RCC 7860 (cell line): ENCODE measurements around the gene CCDC102A.
A peak's percentile ranks its signal among the peaks of the same experiment; 100 is the strongest.
"Not testable (repeated sequence)": the region's sequence is repeated elsewhere in the genome, so short reads cannot be mapped to it uniquely, and the experiment has no call there.

Source experiments
- DNase-seq: peaks from one replicate; pipeline ENCODE4 v3.0.0-alpha.2; 2015; ENCODE audit warnings: low spot score
- FAIRE-seq: peaks from 2 replicates; lab custom pipeline; 2012; peaks lifted over from hg19 to GRCh38; lab: Jason Lieb, UNC

Gene CCDC102A

DNA sequence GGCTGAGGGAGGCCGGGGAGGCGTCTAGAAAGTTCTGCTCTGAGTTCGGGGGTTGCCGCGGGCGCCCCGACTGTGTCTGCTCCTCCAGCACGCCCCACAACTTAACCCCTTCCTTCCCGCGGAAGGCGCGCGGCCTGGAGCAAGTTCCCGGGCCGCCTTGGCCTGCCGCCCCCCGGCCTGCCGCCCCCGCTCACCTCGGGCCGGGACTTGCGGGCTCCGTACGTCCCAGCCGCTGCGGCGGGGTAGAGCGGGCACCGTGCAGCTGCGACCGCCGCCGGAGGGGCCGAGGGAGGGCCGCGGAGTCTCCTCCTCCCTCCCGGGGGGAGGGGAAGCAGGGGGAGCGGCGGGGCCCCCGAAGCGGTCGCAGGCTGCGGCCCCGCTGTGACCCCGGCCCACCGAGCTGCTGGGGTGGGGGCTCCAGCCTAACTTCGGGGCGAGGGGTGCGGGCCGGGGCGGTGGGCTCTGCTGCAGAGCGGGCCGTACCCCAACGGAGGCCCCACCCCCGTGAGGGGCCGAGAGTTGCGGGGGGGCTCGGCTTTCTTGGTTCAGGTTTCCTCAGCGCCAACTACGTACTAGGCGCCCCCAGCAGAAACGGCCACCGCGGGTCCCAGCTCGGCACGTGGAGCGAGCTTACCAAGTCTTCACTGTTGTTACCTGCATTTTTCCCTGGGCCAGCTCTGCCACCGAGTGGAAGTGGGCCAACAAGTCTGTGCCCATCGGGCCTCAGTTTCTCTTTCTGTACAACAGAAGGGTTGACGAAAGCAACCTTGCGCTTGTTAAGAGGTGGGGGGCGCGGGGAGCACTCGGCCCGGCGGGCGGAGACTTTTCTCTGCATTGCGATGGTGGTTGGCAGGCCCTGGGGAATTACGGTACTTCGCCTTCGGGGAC, at the start of gene CCDC102A:
Gene CCDC102A (minus strand): TSS at position 266 of the 888 bp plus-strand sequence. CDS start 7,394 bp downstream, outside the sequence.
- no peak for DNase-seq
- FAIRE-seq, result no peak

DNA sequence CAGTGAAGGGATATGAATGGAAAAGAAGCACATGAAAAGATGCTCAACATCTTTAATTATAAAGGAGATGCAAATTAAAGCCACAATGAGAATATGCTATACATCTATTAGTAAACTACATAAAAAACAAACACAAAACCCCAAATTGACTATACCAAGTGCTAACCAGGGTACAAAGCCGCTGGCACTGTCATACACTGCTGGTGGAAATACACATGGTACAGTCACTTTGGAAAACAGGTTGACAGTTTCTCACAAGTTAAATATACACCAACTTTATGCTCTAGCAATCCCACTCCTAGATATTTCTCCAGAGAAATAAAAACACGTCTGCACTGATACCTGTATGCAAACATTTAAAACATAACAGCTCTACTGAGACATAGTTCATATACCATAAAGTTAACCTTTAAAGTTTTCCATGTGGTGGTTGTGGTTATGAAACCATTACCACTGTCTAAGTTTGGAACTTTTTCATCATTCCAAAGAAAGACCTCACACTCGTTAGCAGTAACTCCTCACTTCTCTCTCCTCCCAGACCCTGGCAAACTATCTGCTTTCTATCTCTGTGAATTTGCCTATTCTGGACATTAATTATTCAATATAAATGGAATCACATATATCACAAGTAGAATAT, 48.8 kb upstream of the CCDC102A start:
- FAIRE-seq (peak; percentile 72), DNase-seq (peak; percentile 16)

DNA sequence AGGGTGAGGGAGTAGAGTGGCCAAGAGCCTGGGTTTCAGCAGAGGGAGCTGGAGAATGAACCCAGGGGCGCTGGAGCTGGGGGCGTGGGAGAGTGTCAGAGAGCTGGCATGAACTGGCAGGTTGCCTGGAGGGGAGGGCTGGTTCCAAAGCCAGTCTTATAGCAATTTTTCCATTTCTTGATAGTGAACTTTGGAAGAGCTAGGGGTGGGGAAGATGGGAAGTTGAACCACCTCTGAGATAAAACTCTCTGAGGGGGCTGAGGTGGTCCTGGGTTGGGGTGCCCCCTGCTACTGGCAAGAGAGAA, 42.9 kb upstream of the CCDC102A start:
- DNase-seq (no peak), FAIRE-seq (no peak)

DNA sequence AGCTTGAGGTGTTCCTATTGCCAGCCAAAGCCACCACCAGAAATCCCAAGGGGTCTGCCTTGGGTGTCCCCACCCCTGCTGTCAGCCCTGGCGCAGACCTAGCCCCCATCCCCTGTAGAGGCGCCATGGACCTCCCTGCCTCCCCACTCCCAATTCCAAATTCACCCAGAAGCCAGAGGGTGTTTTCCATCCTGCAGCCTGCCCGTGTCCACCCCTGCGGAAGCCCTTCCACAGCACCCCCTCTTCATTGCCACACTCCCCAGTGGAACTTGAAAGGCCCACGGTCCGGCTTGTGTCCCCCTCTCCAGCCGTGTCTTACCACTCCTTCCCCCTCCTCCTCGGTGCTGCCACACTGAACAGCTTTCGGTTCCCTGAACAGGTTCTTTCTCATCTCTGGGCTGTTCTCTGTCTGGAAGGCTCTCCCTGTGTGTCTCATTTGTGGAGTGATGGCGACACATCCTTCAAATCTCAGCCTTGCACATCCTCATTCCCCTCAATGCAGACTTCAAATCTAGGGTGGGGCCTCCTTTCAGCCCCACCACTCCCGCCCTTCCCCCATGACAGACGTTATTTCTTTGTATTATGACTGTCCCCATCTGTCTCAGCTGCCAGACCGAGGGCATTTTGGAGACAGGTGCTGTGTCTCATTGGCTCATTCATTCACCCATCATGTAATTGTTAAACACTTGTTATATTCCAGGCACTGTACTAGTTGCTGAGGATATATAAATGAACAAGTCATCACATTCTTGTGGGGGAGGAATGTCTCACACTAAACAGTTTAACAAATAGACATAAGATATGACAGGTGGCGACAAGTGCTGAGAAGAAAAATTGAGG, 42.4 kb upstream of the CCDC102A start:
- no peak for FAIRE-seq
- no peak for DNase-seq

DNA sequence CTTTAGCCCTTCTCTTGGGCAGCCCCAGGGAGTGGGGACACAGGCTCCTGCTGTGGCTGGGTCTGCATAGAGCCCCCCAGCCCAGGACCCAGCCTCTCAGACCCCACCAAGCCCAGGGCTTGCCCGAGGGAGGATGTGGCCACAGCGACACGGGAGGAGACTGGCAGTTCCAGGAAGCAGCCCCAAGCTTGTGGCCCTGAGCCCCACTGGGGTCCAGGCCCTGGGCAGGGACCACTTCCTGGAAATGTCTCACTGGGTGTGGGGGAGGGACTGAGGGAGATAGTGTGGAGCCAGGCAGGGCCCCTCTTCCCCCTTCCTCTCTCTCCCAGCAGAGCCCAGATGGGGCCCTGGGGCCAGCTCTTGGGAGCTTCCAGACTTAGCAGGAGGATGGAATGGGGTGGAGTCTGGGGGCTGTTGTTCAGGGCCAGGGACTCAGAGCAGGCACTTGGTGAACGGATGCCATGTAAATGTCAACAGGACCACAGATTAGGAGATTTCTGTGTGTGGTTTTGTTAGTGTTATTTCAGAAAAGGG, 41.4 kb upstream of the CCDC102A start:
- no peak for FAIRE-seq

DNA sequence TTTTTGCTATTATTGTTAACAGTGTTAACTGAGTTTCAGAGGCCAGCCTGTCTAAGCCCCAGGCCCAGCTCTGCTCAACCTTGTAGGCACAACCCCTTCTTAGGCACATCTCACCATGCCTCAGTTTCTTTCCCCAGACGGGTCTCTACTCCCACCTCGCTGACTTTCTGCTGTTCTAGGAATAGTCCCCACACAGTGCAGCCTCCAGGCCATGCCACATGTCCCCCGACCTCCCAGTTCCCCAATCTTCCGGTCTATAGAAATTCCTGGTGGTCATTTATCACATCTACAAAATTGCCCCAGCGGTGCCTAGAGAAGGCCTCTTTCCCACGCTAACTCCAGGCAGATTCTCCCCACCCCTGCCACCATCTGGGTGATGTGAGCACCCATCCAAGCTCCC, 40.8 kb upstream of the CCDC102A start:
- DNase-seq (no peak), FAIRE-seq (no peak)

More for the DNA sequence above, 41.4 kb upstream of the CCDC102A start:
- DNase-seq, result no peak

DNA sequence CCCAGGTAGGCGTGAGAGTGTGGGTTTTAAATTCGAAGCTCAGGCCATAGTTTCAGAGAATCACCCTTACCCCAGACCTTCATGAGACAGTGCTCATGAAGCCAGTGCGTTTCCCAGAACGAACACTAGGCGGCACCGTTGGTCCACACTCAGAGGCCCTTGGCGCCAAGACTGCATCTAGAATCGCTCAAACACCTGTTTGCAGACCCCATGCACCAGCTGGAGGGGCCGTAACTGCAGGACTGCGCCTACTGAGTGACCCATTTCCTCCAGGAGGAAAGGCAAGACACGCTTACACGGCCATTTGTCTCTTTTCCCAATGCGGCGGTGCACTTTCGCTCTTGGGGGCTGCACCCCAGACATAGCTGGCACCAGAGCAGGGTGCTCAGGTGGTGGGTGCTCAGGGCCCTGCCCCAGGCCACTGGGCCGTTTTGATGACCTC, 40.1 kb upstream of the CCDC102A start:
- FAIRE-seq (no peak), DNase-seq (peak; percentile 34)

DNA sequence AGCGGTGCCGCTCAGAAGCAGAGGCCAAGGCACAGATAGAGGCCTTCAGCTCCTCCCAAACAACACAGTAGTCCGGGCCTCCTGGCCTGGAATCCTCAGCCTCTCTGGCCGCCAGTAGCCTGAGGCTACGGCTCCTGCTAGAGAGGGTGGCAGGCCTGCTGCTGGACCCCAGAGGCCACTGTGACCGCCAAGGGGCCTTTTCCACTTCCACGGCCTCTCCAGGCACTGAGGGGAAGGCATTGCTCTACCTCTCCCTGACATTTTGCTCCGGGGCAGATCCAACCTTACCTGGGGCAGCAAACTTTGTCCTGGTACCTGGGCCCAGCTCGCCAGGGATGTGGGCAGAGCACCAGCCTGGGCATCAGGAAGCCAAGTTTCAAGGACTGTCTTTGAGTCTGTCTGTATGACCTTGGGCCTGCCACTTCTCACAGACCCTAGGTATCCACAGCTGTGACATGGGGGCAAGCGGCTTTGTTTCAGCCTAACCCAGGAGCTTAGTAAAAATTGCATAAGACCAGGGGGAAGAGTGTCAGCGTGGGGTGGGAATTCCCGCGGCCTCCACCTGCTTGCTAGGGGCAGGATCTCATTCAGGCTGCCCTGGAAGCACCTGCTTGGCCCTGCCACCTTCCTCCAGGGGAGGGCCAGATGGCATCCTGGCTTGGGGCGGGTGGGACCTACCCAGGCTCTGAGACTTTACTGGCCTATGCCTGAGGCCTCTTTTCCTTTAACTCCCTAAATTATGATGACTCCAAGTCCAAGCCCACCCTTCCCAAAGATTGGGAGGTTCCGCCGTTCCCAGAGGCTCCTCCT, 39.3 kb upstream of the CCDC102A start:
- FAIRE-seq (no peak), DNase-seq (no peak)

DNA sequence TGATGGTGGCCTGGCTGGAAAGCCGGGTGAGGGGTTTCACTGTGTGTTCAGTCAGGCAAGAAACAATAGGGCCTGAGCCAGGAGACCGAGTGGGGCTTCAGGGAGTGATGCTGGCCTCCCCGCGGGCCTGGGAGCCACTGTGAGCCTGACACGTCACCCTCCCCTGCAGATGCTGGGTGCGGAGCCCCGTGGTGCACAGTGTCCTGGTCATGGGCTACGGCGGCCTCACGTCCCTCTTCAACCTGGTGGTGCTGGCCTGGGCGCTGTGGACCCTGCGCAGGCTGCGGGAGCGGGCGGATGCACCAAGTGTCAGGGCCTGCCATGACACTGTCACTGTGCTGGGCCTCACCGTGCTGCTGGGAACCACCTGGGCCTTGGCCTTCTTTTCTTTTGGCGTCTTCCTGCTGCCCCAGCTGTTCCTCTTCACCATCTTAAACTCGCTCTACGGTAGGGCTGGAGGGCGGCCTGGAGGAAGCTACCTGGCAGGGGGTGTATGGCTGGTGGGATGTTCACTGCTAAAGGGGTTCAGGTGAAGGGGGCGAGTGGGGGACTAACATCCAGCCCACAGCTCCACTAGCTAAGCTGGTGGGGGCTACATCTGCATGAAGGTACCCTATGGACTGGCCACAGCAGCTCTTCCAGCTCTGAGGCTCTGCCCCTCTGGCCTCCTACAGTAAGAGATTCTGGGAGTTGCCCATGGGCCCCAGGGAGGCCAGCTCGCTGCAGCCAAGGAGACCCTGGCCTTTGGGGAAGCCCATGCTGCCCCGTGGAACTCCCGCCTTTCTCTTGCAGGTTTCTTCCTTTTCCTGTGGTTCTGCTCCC, 38.5 kb upstream of the CCDC102A start:
- no peak for FAIRE-seq
- no peak for DNase-seq

DNA sequence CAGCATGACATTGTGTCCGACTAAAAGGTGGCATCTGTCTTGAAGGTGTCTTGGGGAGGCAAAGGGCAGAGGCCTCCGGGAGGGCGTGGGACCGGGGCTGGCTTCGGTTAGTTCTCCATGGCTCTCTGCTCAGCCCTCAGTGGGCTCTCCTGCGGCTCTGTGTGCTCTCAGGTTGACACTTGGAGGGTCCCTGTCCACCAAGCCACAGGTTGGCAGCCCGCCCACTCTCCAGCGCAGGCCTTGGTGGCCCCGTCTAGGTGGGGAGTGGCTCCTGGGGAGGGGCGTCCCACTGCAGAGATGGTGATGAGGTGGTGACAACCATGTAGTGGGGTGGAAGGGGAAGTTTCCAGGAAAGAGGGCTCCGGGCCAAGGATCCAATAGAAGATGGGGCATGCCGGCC, 37.7 kb upstream of the CCDC102A start:
- no peak for FAIRE-seq

DNA sequence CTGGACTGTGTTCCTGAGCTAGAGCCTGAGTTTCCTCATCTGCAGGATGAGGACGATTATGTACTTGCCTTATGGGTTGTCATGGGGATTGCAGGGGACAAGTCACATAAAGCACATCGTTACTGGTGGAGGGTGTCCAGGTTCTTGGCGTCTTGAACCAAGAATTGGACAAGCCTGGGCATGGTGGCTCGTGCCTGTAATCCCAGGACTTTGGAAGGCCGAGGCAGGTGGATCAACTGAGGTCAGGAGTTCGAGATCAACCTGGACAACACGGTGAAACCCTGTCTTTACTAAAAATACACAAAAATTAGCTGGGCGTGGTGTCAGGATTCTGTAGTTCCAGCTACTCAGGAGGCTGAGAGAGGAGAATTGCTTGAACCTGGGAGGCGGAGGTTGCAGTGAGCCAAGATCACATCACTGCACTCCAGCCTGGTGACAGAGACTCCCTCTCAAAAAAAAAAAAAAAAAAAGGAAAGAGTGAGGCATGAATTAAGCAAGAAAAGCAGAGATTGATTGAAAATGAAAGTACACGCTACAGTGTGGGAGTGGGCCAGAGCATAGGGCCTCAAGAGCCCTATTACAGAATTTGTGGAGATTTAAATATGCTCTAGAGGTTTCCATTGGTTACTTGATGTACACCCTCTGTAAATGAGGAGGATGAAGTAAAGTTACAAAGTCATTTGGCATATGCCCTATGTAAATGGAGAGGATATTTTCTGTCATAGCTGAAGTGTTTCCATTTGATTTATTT, 36.8 kb upstream of the CCDC102A start:
- DNase-seq (no peak), FAIRE-seq (no peak)

More for the DNA sequence above, 37.7 kb upstream of the CCDC102A start:
- DNase-seq, result no peak

DNA sequence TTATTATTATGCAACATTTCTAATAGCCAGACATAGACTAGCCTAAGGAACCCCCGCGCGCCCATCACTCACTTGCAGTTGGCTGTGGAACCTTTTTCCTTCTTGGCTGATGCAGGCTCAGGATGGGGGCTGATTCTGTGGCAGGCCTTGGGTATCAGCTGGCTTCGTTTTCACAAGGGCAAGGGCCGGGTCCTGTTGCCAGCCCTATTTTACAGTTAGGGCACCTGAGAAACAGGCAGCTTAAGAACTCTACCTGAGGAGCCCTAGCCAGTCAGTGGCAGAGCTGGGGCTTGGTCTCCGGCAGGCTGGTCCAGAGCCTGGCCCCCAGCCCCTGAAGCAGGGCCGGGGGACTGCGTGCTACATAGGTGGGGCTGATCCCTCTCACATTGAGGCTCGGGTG, 34.7 kb upstream of the CCDC102A start:
- DNase-seq (no peak), FAIRE-seq (no peak)

DNA sequence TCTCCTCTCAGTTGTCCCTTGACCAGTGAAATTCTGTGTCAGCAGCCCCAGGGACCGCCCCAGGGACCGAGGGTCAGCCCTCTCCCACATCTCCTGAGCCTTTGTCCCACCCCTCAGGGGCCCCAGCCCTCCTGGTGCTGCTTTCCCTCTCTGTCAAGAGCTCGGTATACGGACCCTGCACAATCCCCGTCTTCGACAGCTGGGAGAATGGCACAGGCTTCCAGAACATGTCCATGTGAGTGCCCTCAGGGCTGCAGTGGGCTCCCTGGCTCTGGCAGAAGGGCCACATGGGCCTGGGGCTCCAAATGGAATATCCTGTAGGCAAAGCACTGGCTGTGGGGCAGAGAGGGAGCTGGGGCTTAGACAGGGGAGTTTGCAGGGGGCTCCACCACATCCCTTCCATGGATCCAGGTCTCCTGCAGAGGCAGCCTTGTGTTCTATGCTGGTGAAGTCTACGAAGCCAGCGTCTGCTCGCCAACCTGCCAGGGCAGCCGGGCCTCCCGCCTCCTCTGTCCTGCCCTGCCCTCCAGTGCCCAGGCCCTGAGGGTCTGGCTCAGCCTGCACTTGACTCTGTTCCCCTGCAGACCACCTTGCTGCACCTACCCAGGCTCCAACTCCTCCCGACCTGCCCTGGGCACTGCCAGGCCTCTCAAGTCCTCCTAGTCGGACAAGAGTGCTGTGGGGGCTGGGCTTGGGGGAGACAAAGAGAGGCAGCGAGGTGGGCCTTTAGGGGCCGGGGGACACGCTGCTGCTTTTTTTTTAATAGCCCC, 34.1 kb upstream of the CCDC102A start:
- no peak for FAIRE-seq
- DNase-seq, result no peak

DNA sequence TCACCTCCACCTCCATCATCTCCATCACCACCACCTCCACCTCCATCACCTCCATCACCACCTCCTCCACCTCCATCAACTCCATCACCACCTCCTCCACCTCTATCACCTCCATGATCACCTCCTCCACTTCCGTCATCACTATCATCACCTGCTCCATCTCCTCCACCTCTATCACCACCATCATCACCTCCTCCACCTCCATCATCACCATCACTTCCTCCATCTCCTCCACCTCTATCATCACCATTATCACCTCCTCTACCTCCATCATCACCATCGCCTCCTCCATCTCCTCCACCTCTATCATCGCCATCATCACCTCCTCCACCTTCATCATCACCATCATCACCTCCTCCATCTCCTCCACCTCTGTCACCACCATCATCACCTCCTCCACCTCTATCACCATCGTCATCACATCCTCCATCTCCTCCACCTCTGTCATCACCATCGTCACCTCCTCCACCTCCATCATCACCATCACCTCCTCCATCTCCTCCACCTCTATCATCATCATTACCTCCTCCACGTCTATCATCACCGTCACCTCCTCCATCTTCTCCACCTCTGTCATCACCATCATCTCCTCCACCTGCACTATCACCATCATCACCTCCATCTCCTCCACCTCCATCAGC, 33.1 kb upstream of the CCDC102A start:
- DNase-seq (no peak), FAIRE-seq (no peak)

DNA sequence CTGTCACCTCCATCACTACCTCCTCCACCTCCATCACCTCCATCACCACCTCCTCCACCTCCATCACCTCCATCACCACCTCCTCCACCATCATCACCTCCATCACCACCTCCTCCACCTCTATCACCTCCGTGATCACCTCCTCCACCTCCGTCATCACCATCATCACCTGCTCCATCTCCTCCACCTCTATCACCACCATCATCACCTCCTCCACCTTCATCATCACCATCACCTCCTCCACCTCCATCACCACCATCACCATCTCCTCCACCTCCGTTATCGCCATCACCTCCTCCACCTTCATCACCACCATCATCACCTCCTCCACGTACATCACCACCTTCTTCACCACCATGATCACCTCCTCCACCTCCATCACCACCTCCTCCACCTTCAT, 32.4 kb upstream of the CCDC102A start:
- DNase-seq, FAIRE-seq: not testable (repeated sequence)

DNA sequence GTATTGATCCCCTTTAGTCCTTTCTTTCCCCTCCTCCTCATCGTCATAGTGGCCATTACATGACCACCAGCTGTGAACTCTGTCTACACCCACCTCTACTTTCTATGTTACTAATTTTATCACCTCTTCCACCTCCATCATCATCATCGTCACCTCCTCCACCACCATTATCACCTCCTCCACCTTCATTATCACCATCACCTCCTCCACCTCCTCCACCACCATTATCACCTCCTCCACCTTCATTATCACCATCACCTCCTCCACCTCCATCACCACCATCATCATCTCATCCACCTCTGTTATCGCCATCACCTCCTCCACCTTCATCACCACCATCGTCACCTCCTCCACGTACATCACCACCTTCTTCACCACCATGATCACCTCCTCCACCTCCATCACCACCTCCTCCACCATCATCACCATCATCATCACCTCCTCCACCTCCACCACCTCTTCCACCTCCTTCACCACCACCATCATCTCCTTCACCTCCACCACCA, 31.9 kb upstream of the CCDC102A start:
- FAIRE-seq (no peak), DNase-seq (no peak)

DNA sequence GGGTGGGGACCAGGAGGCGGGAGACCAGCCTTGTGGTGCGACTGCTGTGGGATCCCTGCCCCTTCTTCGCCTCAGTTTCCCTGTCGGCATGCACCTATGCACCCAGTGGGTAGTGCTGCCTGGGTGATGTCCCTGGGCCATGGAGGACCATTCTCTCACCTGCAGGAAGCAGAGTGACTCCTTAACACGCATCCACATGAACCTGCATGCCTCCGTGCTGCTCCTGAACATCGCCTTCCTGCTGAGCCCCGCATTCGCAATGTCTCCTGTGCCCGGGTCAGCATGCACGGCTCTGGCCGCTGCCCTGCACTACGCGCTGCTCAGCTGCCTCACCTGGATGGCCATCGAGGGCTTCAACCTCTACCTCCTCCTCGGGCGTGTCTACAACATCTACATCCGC, 31.3 kb upstream of the CCDC102A start:
- no peak for DNase-seq
- no peak for FAIRE-seq
